NCI-H510A (cell line): ENCODE data around the gene ALX3.
A peak's percentile ranks its signal among the peaks of the same experiment; 100 is the strongest.
"Not testable (repeated sequence)": the region's sequence is repeated elsewhere in the genome, so short reads cannot be mapped to it uniquely, and the experiment has no call there.

ENCODE experiments used
- DNase-seq: peaks from one replicate; lab custom pipeline; 2025; lab: John Stamatoyannopoulos, UW

The ALX3 gene

DNA sequence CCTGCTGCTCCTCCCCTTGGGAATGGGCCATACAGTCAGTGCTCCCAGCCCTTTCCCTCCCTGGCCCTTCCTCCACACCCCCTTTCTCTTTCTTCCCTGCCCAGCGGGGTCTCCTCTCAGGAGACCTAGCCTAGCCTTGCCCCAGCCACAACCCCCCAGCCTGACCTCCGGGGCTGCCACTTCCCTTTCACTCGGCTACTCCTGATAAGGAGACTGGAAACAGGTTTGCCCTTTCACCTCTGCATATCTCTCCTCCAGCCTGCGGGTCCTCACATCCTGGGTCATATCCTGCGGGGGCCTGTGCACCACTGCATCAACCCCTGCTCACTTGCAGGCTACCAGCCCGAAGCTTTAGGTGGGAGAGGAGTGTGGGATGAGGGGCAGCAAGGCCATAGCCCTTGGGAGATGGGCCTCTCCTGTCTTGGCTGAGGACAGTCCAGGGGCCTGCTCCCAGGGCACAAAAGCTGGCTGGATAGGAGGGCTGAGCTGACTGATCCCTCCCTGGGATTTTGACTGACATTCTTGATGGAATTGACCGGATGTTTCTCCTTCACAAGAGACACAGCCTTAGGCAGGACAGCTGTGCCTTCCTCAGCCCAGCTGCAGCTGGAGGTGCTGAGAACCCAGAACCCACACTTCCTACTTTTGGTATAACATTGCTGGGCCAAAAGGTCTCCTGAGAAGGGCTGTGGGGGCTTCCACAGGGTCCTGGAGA is 19.2 kb upstream of the ALX3 start:
- no peak for DNase-seq

GRCh38 chr1:110088739-110089316 is 18.4 kb upstream of the ALX3 start:
- no peak for DNase-seq

DNA sequence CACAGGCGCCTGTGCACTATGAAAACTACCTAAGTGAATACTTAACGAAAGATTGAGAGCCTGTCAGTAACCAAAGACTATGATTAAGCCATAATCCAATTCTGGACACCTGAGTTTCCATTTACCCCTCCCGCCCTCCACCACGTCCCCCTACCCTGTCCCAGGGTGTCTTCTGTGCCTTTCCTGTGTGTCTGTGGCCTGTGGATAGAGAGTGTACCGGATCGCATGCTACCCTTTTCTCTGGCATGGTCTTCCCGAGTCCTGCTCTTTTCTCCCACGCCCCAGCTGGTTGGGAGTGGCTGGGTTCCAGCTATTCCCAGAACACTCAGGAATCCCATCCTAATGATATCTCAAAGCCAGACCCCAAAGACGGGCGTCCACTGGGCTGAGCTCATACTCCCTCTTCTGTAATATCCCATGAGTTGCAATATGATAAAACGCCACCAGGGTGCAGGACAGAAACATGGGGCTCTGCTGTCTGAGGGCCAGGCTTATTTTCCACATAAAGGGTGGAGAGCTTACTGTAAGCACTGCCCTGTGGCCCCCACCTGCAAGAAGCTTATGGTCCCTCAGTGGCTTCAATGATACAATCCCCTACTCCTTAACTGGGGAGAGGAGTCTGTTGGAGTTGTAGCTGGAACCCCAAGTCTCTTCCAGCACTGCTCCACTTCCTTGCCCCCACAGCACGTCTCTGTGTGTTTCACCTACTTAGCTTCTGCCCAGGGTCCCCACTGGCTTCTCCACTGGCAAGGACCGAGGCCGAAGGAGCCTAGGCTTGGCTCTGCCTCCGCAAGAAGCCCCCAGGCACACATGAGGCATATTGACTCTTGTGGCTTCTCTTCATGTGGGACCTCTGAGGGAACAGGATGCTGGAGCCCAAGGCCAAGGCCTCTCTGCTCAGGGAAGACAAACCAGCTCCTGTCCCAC is 17.6 kb upstream of the ALX3 start:
- DNase-seq: peak; percentile 21

DNA sequence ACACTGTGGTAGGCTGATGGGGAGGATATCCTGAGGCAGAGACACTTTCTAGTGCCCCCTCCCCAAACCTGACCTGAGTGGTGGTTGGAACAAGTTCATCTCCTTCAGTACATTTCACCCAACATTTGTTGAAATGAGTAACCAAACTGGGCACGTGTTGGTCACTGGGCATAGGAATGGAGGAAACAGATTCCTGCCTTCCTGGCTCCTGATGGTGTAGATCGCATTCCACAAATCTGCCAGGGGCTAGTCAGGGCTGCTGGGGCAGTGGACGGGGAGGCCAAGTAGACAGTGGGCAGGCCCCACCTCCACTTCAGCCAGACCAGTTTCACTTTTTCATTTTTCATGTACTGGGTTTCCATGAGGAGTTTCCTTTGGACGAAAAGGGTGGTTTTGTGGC is 16.5 kb upstream of the ALX3 start:
- no peak for DNase-seq

DNA sequence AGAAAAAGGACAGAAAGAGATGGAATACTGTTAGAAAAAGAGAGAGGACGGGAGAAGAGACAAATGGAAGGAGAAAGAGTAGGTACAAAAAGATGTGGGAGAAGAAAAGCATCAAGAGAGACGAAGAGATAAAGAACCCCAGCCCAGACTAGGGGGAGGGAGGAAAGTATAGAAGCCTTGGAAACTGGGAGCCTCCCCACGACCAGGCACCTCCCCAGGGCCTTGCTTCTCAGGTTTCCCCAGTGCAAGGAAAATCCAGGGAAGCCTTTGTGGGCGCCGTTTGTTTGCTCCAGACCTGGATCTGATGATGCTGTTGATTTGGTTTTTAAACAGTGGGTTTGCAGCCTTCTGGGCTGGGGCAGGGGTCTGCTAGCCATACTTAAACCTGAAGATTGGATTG is 15.2 kb upstream of the ALX3 start:
- DNase-seq: no peak

DNA sequence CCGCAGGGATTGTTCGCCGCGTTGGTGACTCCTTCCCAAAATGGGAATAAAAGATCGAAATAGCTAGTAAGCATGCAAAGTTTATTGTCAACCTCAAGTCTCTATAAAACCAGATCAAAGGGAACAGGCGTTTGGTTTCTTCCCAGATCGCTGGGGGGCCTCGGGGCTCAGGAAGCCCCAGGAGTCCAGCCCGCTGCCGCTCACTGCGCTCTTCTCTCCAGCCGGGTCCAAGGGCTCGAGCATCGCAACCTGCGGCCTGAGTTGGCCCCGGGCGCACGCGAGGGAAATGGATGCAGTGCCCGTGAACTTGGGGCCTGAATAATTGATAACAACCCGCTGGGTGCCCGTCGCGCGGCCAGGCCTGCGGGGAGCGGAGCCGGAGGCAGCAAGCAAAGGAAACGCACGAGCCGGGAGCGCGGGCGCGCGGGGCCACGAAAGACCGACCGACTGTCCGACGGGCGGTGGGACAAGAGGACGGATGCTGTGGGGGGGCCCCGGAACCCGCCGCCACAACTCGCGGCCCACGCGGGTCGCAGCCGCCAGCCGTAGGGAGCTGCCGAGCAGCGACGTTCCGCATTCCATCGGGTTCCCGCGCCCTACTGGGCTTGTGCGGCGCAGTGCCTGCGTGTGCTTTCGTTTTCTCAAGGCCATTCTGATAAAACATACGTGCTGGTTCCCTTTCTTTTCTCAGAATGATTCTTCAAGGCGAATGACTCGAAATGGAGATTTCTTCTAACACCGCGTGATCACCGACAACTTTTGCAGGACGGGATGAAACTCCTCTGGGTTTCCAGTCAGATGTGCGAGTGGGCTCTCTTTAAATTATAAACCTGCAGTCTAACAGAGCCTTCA is 14.0 kb upstream of the ALX3 start:
- no peak for DNase-seq

GRCh38 chr1:110083866-110084226 is 13.4 kb upstream of the ALX3 start:
- DNase-seq: no peak

DNA sequence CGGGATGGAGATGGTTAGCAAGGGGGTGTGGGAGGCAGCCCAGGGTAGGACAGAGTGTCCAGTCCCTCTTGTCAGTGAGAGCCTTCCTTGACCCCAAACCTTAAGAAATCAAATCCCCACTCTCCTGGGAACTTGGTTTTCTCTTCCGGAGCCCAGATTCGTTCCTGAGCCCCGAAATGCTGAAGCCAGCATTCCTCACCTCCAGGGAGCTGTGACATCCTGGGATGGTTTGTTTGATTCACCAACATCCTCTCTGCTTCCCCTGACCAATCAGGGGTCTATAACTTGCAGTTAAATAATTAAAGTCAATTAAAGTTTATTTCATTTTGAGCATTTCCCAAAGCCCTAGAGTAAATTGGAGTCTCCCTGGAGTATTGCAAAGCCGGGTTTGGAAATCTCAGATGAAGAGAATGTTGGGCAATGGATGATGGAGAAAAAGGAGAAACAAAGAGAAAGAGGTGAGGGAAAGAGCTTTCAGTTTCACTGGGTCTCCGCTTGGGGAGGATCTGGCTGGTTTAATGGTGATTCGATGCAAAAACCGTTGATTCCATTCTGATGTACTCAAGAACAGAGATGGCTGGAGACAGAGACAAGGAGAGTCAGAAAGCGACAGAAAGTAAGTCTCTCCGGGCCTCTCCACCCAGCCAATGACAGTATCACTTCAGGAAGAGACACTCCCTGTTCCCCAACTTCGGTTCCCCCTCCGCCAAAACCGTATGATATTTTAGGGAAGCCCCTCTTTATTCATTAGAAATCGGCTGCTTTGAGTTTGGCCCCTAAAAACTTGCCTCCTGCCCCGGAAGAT is 12.8 kb upstream of the ALX3 start:
- DNase-seq: no peak

GRCh38 chr1:110082477-110082876 is 12.0 kb upstream of the ALX3 start:
- no peak for DNase-seq

- DNase-seq: no peak
These were observed 10.6 kb upstream of the ALX3 start for GRCh38 chr1:110081061-110081460.

GRCh38 chr1:110079995-110080394 is 9.5 kb upstream of the ALX3 start:
- DNase-seq: not testable (repeated sequence)

- no peak for DNase-seq
These were observed 6.5 kb upstream of the ALX3 start for GRCh38 chr1:110076789-110077500.

DNA sequence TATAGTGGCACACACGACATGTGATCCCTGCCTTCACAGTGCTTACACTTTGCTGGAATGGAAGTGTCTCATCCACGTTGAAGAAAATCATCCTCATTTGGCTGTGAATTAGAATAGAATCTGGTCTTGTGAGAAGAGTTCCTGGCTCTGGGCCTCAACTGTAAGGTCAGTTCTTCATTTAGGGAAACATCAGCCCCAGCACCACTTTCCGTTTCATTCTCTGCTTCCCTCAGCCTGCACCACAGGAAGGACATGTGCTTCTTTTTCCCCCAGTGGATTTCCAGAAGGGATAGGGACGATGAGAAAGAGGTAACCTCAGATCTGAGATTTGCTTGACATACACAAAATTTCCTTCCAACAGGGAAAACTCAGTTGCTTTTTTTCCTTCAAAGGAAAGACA is 3.7 kb upstream of the ALX3 start:
- DNase-seq: no peak

- DNase-seq: no peak
These were observed 196 bp downstream of the ALX3 start for GRCh38 chr1:110070282-110070669.

DNA sequence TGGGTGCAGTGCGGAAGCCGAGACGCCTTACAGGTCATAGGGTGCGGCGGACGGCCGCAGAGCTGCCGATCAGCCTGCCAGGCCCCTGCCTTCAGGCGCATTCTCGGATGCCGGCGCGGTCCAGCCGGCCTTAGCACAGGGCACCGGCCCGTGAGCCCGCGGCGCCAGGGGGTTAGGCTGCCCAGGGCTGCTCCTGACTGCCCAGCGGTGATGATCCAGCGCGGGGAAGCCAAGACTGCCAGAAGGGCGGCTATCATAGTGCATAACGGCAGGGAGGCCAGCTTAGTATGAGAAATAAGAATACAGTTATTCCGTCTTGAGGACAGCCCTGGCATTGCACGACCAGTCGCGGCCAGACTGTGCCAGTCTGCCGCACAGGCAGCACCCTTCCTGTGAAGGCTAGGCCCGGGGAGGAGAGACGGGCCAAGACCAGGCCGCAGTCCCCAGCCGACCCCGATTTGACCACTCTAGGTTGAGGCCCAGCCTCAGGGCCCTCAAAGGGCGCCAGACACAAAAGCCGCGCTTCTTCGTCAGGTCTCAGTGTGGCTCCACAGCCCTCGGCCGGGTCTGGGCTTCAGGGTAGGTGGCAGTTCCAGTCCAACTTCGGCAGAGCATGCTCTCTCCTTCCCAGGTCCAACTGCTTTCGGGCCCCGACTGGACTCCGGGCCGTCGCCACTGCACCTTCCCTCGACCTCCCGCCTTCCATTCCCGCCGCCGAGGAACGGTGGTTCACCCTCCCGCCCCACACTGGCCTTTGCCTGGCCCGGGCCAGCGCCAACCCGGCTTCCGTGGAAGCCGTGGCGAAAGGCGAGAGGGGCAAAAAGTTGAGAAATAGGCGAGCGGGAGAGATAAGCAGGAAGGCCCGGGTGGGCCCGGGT is 829 bp downstream of the ALX3 start:
- no peak for DNase-seq

- DNase-seq: no peak
These were observed 1.6 kb downstream of the ALX3 start for GRCh38 chr1:110068646-110069403.

DNA sequence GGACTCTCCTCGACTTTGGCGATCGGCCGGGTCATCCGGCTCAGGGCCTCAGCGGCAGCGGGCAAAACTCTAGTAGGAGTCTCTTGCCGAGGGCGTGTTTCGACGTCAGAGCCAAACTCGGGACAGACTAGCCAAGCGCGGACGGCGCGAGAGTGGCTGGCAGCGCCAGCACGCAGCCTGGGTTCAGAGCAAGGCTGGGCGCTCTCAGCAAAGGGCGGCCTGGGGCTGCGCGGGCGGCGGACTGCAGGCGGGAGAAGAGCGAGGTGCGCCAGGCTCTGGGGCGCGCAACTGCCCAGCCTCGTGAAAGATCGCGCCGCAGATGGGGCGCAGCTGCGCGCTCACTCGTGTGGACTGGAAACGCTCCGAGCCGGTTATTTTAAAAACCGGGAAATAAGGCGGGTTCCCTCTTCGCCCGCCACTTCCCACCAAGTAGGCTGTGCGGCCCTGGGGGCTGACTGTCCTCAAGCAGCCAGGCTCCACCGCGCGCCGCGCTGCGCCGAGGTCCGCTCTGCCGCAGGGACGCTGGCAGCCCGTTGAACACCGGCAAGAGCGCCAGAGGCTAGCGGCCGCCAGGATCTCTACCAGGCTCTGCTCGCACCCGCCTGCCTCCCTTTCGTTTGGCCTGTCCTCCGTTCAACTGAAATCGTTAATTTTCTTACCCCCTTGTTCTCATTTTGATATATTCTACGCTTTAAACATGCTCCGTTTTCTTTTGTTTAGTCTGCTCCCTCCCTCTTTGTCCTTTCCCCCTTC is 2.4 kb downstream of the ALX3 start:
- DNase-seq: no peak

- no peak for DNase-seq
These were observed 3.0 kb downstream of the ALX3 start for GRCh38 chr1:110067479-110067892.
